ENCODE data around the gene ARPP19.
"Not testable (repeated sequence)": the region's sequence is repeated elsewhere in the genome, so short reads cannot be mapped to it uniquely, and the experiment has no call there.

The ARPP19 gene

DNA sequence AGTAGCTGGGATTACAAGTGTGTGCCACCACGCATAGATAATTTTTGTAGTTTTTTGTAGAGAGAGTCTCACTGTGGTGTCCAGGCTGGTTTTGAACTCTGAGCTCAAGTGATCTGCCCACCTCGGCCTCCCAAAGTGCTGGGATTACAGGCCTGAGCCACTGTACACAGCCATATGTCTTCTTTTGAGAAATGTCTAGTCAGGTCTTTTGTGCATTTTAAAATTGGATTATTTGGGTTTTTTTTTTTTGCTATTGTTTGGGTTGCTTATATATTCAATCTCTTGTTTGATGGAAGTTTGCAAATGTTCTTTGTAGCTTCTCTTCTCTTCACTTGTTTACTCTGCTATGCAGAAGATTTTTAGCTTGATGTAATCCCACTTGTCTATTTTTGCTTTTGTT lies 6.2 kb upstream of the ARPP19 start:
- no peak for DNase-seq (ENCODE audit: extremely low read depth, low read depth)
- TF ChIP-seq, protein P1, sequence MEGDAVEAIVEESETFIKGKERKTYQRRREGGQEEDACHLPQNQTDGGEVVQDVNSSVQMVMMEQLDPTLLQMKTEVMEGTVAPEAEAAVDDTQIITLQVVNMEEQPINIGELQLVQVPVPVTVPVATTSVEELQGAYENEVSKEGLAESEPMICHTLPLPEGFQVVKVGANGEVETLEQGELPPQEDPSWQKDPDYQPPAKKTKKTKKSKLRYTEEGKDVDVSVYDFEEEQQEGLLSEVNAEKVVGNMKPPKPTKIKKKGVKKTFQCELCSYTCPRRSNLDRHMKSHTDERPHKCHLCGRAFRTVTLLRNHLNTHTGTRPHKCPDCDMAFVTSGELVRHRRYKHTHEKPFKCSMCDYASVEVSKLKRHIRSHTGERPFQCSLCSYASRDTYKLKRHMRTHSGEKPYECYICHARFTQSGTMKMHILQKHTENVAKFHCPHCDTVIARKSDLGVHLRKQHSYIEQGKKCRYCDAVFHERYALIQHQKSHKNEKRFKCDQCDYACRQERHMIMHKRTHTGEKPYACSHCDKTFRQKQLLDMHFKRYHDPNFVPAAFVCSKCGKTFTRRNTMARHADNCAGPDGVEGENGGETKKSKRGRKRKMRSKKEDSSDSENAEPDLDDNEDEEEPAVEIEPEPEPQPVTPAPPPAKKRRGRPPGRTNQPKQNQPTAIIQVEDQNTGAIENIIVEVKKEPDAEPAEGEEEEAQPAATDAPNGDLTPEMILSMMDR (IDR thresholded peaks at IDR 0.05; ENCODE audit: low read depth, low read length): no peak

DNA sequence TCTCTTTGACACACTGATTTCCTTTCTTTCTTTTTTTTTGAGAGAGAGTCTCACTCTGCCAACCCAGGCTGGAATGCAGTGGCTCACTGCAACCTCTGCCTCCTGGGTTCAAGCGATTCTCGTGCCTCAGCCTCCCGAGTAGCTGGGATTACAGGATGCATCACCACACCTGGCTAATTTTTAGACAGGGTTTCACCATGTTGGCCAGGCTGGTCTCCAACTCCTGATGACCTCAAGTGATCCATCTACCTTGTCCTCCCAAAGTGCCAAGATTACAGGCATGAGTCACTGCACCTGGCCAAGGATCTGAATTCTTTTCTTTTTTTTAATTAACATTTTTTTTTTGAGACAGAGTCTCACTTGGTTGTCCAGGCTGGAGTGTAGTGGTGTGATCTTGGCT lies 5.8 kb upstream of the ARPP19 start:
- not testable (repeated sequence) for DNase-seq (ENCODE audit: extremely low read depth, low read depth)

DNA sequence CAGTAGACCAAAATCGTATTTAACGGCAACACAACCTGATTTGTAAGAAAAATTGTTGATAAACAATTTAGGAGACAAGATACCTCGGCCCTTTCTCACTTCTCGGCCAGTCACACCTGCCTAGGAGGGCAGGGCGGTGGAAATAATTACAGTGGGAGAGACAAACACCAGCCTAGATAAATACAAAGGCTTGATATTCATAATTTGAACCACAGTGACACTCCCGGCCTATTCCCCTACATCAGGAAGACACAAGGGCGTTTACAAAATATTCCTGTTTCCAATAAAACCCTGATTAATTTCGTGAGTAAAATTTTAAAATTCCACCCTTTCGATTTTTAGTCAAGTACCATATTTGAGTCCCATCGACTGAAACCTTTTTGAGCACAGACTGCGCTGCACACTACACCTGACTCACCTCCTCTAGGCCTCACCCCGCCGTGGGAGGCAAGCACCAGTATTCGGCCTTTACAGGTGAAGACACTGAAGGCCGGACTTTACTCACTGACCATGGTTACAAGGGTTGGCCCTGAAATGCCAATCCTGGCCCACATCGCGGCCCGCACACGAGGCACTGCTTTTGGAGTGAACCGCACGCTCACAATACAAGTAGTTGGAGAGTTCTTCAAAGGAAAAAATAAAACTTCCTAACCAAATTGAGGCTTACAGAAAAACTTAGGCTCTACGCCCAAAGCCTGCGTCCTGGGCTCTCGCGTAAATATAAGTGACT lies 794 bp downstream of the ARPP19 start:
- DNase-seq (ENCODE audit: extremely low read depth, low read depth): no peak
- TF ChIP-seq, protein P1 (IDR thresholded peaks at IDR 0.05; ENCODE audit: low read depth, low read length): no peak

DNA sequence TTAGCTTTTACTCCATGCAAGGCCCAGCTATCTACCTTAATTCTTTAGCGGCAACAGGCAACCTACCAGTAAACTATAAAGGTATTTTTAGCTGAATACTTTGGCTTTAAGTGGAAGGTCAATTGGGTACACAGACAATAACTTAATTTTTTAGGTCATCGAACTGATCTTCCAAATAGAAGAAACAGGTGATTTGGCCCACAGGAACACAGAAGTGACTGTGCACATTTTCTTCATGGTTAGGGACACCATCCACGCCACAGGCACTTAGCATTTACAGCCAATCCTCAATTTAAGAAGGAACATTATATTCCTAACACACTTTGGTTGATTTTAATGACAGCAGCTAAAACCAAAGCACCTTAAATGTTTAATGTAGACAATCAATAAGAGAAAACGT lies 1.9 kb downstream of the ARPP19 start:
- DNase-seq (ENCODE audit: extremely low read depth, low read depth): no peak
- TF ChIP-seq, protein P1 (IDR thresholded peaks at IDR 0.05; ENCODE audit: low read depth, low read length): no peak

DNA sequence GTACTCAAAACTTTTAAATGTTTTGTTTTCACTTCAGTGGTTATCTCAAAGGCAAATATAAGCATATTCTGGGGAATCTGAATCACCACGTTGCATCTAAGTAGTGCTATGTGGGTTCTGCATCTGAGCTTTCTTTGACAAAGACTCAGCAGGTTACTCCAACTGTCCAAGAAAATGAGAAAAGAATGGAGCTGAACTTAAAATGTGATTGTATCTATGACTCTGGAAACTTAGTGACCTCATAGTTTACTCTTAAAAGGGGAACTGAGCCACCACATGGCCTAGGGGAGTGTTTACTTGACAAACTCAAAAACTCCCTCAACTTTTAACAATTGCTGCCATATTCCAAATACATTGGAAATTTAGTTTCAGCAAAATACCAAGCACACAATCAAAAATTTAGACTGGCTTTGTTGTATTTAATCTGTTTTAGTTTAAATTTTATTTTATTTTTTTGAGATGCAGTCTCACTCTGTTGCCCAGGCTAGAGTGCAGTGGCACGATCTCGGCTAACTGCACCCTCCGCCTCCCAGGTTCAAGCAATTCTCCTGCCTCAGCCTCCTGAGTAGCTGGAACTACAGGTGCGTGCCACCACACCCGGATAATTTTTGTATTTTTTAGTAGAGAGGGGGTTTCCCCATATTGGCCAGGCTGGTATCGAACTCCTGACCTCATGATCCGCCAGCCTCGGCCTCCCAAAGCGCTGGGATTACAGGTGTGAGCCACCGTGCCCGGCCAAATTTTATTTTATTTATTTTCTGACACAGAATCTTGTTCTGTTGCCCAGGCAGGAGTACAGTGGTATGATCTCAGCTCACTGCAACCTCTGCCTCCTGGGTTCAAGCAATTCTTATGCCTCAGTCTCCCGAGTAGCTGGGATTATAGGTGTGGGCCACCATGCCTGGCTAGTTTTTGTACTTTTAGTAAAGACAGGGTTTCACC lies 3.1 kb downstream of the ARPP19 start:
- not testable (repeated sequence) for DNase-seq (ENCODE audit: extremely low read depth, low read depth)

DNA sequence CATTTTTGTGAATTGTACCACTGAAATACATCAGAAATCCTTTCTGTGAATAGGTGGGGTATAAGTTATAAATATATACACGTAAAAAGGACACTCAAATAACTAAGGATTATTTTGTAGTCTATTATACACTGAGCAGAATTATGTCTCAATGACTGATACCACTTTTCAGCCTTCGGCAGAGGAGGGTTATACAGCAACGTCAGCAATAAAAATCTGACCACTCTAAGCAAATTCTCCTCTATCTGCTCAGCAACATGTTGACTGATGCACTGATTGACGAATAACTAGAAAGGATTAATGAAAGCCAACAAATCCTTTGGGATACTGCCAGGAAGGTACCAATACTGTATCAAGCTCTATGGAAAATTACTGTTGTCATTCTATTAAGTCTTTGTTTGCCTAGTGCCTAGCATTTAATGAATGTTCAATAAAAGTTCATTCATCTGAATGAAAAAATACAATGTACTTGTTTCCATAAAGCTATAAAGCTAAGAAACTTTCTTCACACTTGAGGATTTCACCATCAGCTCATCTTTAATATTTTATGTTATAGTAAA lies 5.2 kb downstream of the ARPP19 start:
- TF ChIP-seq, protein P1 (IDR thresholded peaks at IDR 0.05; ENCODE audit: low read depth, low read length): no peak
- no peak for DNase-seq (ENCODE audit: extremely low read depth, low read depth)

DNA sequence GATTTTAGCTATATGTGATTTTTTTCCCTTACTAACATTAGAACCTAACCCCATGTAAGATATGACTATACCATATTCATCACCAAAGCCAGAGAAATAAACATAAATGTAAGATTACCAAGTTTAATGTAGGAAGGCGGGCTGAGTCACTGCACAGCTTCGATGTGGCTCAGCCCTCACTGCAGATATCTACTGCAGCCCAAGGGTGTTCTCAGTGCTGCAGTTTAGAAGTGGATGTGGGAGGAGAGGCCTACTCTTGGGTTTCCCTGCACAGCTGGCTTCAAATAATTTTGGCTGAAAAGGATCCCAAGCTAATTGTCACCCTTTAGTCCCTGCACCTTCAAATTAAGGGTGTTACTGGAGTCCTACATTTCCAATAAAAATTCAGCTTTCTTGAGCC lies 9.3 kb downstream of the ARPP19 start:
- TF ChIP-seq, protein P1 (IDR thresholded peaks at IDR 0.05; ENCODE audit: low read depth, low read length): no peak
- no peak for DNase-seq (ENCODE audit: extremely low read depth, low read depth)

DNA sequence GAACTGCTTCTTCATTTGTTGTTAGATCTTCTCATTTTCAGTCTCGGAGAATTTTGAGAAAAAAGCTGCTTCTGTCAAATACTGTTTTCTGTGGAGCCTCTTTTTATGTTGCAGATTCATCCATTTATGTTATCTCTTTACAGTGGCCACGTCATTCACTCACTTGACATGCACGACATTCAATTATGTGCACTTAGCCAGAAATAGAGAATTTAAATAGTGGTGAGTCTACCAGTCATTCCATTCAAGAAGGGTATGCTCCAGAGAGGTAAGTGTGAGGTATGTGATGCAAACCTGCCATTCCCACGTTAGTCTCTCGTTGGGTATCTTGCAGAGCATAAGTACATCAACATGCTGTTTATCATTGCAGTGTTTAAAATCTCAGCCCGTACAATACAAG lies 9.8 kb downstream of the ARPP19 start:
- TF ChIP-seq, protein P1 (IDR thresholded peaks at IDR 0.05; ENCODE audit: low read depth, low read length): no peak
- no peak for DNase-seq (ENCODE audit: extremely low read depth, low read depth)

Measured in AG09319 (cell line).